Measurements from ENCODE around the gene CDKAL1. TPM values are rescaled to one million over a fixed set of nuclear protein-coding genes. Genes with fewer than 3 reads are reported as not detected.

CDKAL1 gene
- total and polyA plus RNA-seq, 10 donors, result 4.8 to 26.9 (median 20.1) TPM

DNA sequence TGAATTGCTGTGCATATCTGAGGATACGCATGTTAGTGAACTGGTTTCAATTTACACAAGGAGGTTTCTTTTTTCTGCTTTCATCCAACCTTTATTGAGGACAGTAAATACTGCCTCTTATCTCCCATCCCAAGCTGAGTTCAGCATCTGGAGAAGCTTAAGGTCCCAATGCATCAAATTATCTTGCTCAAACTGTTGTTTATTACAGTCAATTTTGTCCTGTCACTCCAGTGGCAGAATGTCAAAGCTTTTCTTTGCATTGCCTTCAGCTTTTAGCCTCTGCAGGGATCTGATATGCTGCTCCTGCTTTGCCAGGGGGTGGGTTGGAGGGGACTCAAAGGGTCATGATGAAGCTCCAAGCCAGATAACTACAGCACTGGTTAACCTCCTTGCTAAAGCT, 623.9 kb downstream of the CDKAL1 start:
- H3K27ac ChIP-seq, result no peak overlapping the region
- no peak for DNase-seq
- intact Hi-C loops (cut with DNase I; ENCODE audit: low total_unique reads), result no loop called here
- no peaks in the 10 kb centered on the region for H3K9me3 ChIP-seq
- no peak overlapping the region for H3K4me3 ChIP-seq
- 88 to 100% (median 92%) methylated on average over 1 of the region's 1 CpG for WGBS, 5 donors
- H3K36me3 ChIP-seq, result no peaks in the 10 kb centered on the region
- TF ChIP-seq, protein P1, sequence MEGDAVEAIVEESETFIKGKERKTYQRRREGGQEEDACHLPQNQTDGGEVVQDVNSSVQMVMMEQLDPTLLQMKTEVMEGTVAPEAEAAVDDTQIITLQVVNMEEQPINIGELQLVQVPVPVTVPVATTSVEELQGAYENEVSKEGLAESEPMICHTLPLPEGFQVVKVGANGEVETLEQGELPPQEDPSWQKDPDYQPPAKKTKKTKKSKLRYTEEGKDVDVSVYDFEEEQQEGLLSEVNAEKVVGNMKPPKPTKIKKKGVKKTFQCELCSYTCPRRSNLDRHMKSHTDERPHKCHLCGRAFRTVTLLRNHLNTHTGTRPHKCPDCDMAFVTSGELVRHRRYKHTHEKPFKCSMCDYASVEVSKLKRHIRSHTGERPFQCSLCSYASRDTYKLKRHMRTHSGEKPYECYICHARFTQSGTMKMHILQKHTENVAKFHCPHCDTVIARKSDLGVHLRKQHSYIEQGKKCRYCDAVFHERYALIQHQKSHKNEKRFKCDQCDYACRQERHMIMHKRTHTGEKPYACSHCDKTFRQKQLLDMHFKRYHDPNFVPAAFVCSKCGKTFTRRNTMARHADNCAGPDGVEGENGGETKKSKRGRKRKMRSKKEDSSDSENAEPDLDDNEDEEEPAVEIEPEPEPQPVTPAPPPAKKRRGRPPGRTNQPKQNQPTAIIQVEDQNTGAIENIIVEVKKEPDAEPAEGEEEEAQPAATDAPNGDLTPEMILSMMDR (IDR thresholded peaks at IDR 0.05 in 8 of 11, conservative IDR thresholded peaks at IDR 0.05 in 3 of 11), result no peak
- TF ChIP-seq POLR2AphosphoS5 (IDR thresholded peaks at IDR 0.05), result no peak
- TF ChIP-seq POLR2A (IDR thresholded peaks at IDR 0.05), result no peak
- no peaks in the 10 kb centered on the region for H3K4me1 ChIP-seq
- H3K27me3 ChIP-seq (replicated peaks in 1 of 7), result no peaks in the 10 kb centered on the region

DNA sequence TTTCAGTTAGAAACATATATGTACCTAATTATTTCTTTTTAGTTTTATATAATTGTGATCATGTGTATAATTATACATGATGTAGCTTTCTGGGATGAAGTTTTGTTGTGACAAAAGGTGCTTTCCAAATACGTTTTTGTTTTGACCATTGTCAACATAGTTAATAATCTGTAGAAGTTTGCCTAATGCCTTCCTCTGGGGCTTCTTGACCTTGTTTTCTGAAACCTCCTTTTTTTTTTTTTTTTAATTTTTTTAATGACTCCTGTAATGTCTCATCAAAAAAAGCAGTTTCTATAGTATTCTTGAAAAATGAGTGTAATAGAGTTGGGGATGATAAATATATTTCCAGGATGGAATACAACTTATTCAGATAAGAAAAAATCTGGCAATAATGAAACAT, 624.6 kb downstream of the CDKAL1 start:
- H3K9me3 ChIP-seq, result no peaks in the 10 kb centered on the region
- WGBS, 5 donors, result 73 to 86% (median 79%) methylated on average over 1 of the region's 1 CpG
- intact Hi-C loops (cut with DNase I; ENCODE audit: low total_unique reads), result no loop called here
- H3K27ac ChIP-seq, result no peak overlapping the region
- no peaks in the 10 kb centered on the region for H3K36me3 ChIP-seq
- TF ChIP-seq POLR2A (IDR thresholded peaks at IDR 0.05) (no peak), POLR2AphosphoS5 (IDR thresholded peaks at IDR 0.05) (no peak)
- TF ChIP-seq, protein P1 (IDR thresholded peaks at IDR 0.05 in 8 of 11, conservative IDR thresholded peaks at IDR 0.05 in 3 of 11), result no peak
- no peaks in the 10 kb centered on the region for H3K27me3 ChIP-seq (replicated peaks in 1 of 7)
- no peak overlapping the region for H3K4me3 ChIP-seq
- no peak for DNase-seq
- no peaks in the 10 kb centered on the region for H3K4me1 ChIP-seq

DNA sequence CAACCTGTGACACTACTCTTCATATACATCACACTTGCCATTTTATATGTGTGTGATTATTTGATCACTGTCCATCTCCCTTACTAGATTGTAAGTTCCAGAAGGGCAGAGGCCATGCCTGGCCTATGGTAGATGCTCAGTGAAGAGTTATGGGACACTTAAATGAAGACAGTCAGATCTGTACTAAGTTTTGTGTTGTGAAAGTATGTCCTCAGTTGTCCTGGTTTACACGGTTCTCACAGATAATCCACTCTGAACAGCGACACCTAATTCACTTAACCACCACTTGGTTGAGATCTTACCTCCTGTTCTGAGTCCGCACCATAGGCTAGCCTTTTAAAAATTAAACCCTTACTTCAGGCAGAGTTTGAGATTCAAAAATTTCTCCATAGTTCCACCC, 625.2 kb downstream of the CDKAL1 start:
- Histone ChIP-seq H3K36me3 (no peaks in the 10 kb centered on the region), H3K27me3 (replicated peaks in 1 of 7) (no peaks in the 10 kb centered on the region), H3K27ac (no peak overlapping the region), H3K4me3 (no peak overlapping the region), H3K9me3 (no peaks in the 10 kb centered on the region), H3K4me1 (peaks cover 0 to 3% (median under 1%) of the 10 kb centered on the region in 6 donors)
- 87 to 96% (median 92%) methylated on average over 3 of the region's 3 CpGs for WGBS, 5 donors
- TF ChIP-seq POLR2A (IDR thresholded peaks at IDR 0.05) (no peak), POLR2AphosphoS5 (IDR thresholded peaks at IDR 0.05) (no peak)
- TF ChIP-seq, protein P1 (IDR thresholded peaks at IDR 0.05 in 8 of 11, conservative IDR thresholded peaks at IDR 0.05 in 3 of 11), result no peak
- no peak for DNase-seq
- intact Hi-C loops (cut with DNase I; ENCODE audit: low total_unique reads), result no loop called here

- H3K4me3 ChIP-seq, result no peak overlapping the region
- peaks cover 0 to 15% (median 7%) of the 10 kb centered on the region in 6 donors for H3K4me1 ChIP-seq
- no peaks in the 10 kb centered on the region for H3K36me3 ChIP-seq
- H3K27me3 ChIP-seq (replicated peaks in 1 of 7), result no peaks in the 10 kb centered on the region
- TF ChIP-seq, protein P1 (IDR thresholded peaks at IDR 0.05 in 8 of 11, conservative IDR thresholded peaks at IDR 0.05 in 3 of 11), result no peak
- TF ChIP-seq POLR2A (IDR thresholded peaks at IDR 0.05) (no peak), POLR2AphosphoS5 (IDR thresholded peaks at IDR 0.05) (no peak)
- intact Hi-C loops (cut with DNase I; ENCODE audit: low total_unique reads), result no loop called here
- DNase-seq, result no peak
- no peaks in the 10 kb centered on the region for H3K9me3 ChIP-seq
- H3K27ac ChIP-seq, result no peak overlapping the region
- WGBS, 5 donors, result 66 to 82% (median 73%) methylated on average over 4 of the region's 4 CpGs
Observed at GRCh38 chr6:21161707-21162106, 627.5 kb downstream of the CDKAL1 start.

Measured in spleen (tissue), 11 donors.